SU-DHL-6 (cell line): ENCODE measurements around the gene LHFPL5.
A peak's percentile ranks its signal among the peaks of the same experiment; 100 is the strongest.

Experiments
- H2AFZ ChIP-seq: fragments of 200-600 bp; sonication (generic); 2 replicates; pipeline ENCODE4 v1.6.1; 2014; ENCODE audit warnings: low read depth, mild to moderate bottlenecking, moderate library complexity, mixed read lengths, antibody characterized with exemption, low read length; ENCODE audit not compliant: severe bottlenecking
- H3F3A ChIP-seq: fragments of 200-600 bp; shearing (Covaris generic); 2 replicates; pipeline ENCODE4 v1.6.0; 2016; ENCODE audit warnings: antibody characterized with exemption, mild to moderate bottlenecking; ENCODE audit not compliant: insufficient read depth
- H3K27ac ChIP-seq: fragments of 200-600 bp; sonication (generic); 2 replicates; pipeline ENCODE4 v1.5.1; 2016; ENCODE audit warnings: low read depth, mild to moderate bottlenecking, low read length, moderate library complexity, mixed read lengths
- H3K27me3 ChIP-seq: fragments of 200-600 bp; sonication (generic), shearing (Covaris generic); 2 replicates; pipeline ENCODE4 v1.6.0; 2014; ENCODE audit warnings: mild to moderate bottlenecking, low read length
- H3K36me3 ChIP-seq: fragments of 200-600 bp; sonication (generic); 2 replicates; pipeline ENCODE4 v1.6.1; 2014; ENCODE audit warnings: mild to moderate bottlenecking, low read length, mixed read lengths
- H3K4me2 ChIP-seq: fragments of 300-600, 200-600 bp; shearing (Covaris generic), sonication (generic); 2 replicates; pipeline ENCODE4 v1.6.0; 2014; ENCODE audit warnings: low read length, low read depth, mild to moderate bottlenecking; ENCODE audit not compliant: poor library complexity, severe bottlenecking
- H3K4me3 ChIP-seq: fragments of 200-600 bp; sonication (generic); 2 replicates; pipeline ENCODE4 v1.5.1; 2014; ENCODE audit warnings: antibody characterized with exemption, low read length, mild to moderate bottlenecking, mixed read lengths; ENCODE audit not compliant: insufficient read depth, poor library complexity, severe bottlenecking
- H3K79me2 ChIP-seq: fragments of 200-600 bp; sonication (generic); 2 replicates; pipeline ENCODE4 v1.6.1; 2014; ENCODE audit warnings: mild to moderate bottlenecking, low read length, moderate library complexity; ENCODE audit not compliant: insufficient read depth
- H3K9ac ChIP-seq: fragments of 200-600 bp; sonication (generic); 2 replicates; pipeline ENCODE4 v1.7.0; 2014; ENCODE audit warnings: mild to moderate bottlenecking, low read length
- H3K9me2 ChIP-seq: fragments of 200-600 bp; sonication (generic); replicated peaks from 2 replicates; pipeline ENCODE4 v1.6.1; 2014; ENCODE audit warnings: low read length; ENCODE audit not compliant: insufficient read depth
- H3K9me3 ChIP-seq: fragments of 200-600 bp; sonication (generic); 2 replicates; pipeline ENCODE4 v1.6.1; 2014; ENCODE audit warnings: low read length, mixed read lengths; ENCODE audit not compliant: insufficient read depth
- H4K20me1 ChIP-seq: fragments of 200-600 bp; sonication (generic); 2 replicates; pipeline ENCODE4 v1.6.1; 2014; ENCODE audit warnings: low read depth, mild to moderate bottlenecking, antibody characterized with exemption, low read length, moderate library complexity, mixed read lengths
- CTCF ChIP-seq: fragments of 200-600 bp; sonication (generic); IDR thresholded peaks from one replicate; pipeline ENCODE4 v1.5.1; 2017; ENCODE audit warnings: antibody characterized with exemption, mild to moderate bottlenecking, low read length, moderate library complexity; ENCODE audit not compliant: insufficient read depth, poor library complexity, severe bottlenecking
- EZH2phosphoT487 ChIP-seq: fragments of 200-600 bp; sonication (generic), shearing (Covaris generic); conservative IDR thresholded peaks from 2 replicates; pipeline ENCODE4 v1.6.1; 2018; ENCODE audit warnings: mild to moderate bottlenecking, antibody characterized with exemption, low read length, moderate library complexity, mixed read lengths

LHFPL5 gene

GRCh38 chr6:35804996-35805736 is at the start of gene LHFPL5:
TSS of gene LHFPL5 (plus strand) at chr6:35805352. CDS start at chr6:35805671, 319 bp downstream.
- Histone ChIP-seq H3K79me2 (no peaks in the 10 kb centered on the region), H3K9me3 (no peaks in the 10 kb centered on the region), H3F3A (no peaks in the 10 kb centered on the region), H3K27ac (no peak within 1 kb of the TSS), H4K20me1 (no peaks in the 10 kb centered on the region), H3K4me2 (no peak within 1 kb of the TSS), H3K9ac (no peak within 1 kb of the TSS), H3K4me3 (no peak within 1 kb of the TSS), H3K9me2 (no peaks in the 10 kb centered on the region), H3K27me3 (no peaks in the 10 kb centered on the region; the same call in 1 of the 2 replicates), H2AFZ (no peak within 1 kb of the TSS), H3K36me3 (no peaks in the 10 kb centered on the region)
- no peak for TF ChIP-seq EZH2phosphoT487
- no peak for TF ChIP-seq CTCF

GRCh38 chr6:35757456-35758123 is 47.6 kb upstream of the LHFPL5 start:
- Histone ChIP-seq H2AFZ (no peak overlapping the region), H3K9me3 (no peaks in the 10 kb centered on the region), H3K27ac (no peak overlapping the region), H4K20me1 (no peaks in the 10 kb centered on the region), H3K79me2 (no peaks in the 10 kb centered on the region), H3K4me2 (no peak overlapping the region), H3K4me3 (no peak overlapping the region), H3F3A (no peaks in the 10 kb centered on the region), H3K27me3 (no peaks in the 10 kb centered on the region), H3K36me3 (no peaks in the 10 kb centered on the region), H3K9me2 (no peaks in the 10 kb centered on the region), H3K9ac (no peak overlapping the region)
- TF ChIP-seq CTCF (peak; percentile 88), EZH2phosphoT487 (no peak)

GRCh38 chr6:35759426-35759825 is 45.7 kb upstream of the LHFPL5 start:
- Histone ChIP-seq H2AFZ (peak overlapping the region; percentile 2), H3K9me3 (no peaks in the 10 kb centered on the region), H3K9ac (no peak overlapping the region; the same call in 1 of the 2 replicates), H4K20me1 (no peaks in the 10 kb centered on the region), H3K27me3 (no peaks in the 10 kb centered on the region), H3K79me2 (no peaks in the 10 kb centered on the region), H3K4me3 (no peak overlapping the region), H3K27ac (peak overlapping the region; percentile 41), H3K36me3 (no peaks in the 10 kb centered on the region), H3F3A (no peaks in the 10 kb centered on the region), H3K4me2 (peak overlapping the region; percentile 38), H3K9me2 (no peaks in the 10 kb centered on the region)
- TF ChIP-seq CTCF = no peak
- no peak for TF ChIP-seq EZH2phosphoT487
